MCF 10A (cell line): ENCODE data around the gene BNIP2. TPM values are rescaled to one million over a fixed set of nuclear protein-coding genes. Genes with fewer than 3 reads are reported as not detected.

Experiments
- BruUV-seq: library from RNA; stranded (reverse); fragments of 400-500 nt; replicated peaks from 2 replicates; lab custom pipeline; 2021; lab: Mats Ljungman, UMichigan
- CTCF ChIA-PET: fragments of 300-600 bp; sonication (Branson Sonifier 250); formaldehyde crosslinking; extraction: SDS; loops from one replicate; lab custom pipeline; 2021; ENCODE audit warnings: antibody characterized with exemption, inconsistent platforms; lab: Yijun Ruan, JAX
- POLR2A ChIA-PET: fragments of 300-600, 350-650 bp; sonication (Branson Sonifier 250); formaldehyde crosslinking; extraction: SDS; loops from one replicate; lab custom pipeline; 2020; ENCODE audit warnings: antibody characterized with exemption, inconsistent platforms; lab: Yijun Ruan, JAX
- DNase-seq: peaks from one replicate; pipeline ENCODE4 v3.0.0-alpha.2; 2018; ENCODE audit not compliant: unreplicated experiment
- H3K27ac Mint-ChIP-seq: one replicate; pipeline ENCODE4 v1.8.0; 2022; ENCODE audit warnings: mild to moderate bottlenecking, low read depth, mixed read lengths; ENCODE audit not compliant: unreplicated experiment
- H3K27me3 Mint-ChIP-seq: one replicate; pipeline ENCODE4 v1.8.0; 2022; ENCODE audit warnings: mixed read lengths; ENCODE audit not compliant: insufficient read depth, unreplicated experiment
- H3K36me3 Mint-ChIP-seq: one replicate; pipeline ENCODE4 v1.8.0; 2022; ENCODE audit warnings: mild to moderate bottlenecking, moderate library complexity, mixed read lengths; ENCODE audit not compliant: insufficient read depth, unreplicated experiment
- H3K4me1 Mint-ChIP-seq: one replicate; pipeline ENCODE4 v1.8.0; 2022; ENCODE audit warnings: mixed read lengths; ENCODE audit not compliant: insufficient read depth, unreplicated experiment
- H3K4me3 Mint-ChIP-seq: one replicate; pipeline ENCODE4 v1.8.0; 2022; ENCODE audit warnings: mild to moderate bottlenecking, moderate library complexity, mixed read lengths; ENCODE audit not compliant: unreplicated experiment
- H3K9me3 Mint-ChIP-seq: one replicate; pipeline ENCODE4 v1.8.0; 2022; ENCODE audit warnings: mixed read lengths; ENCODE audit not compliant: unreplicated experiment
- intact Hi-C: fragments of 100-400 bp; cut with micrococcal nuclease; formaldehyde crosslinking; loops from 2 replicates; pipeline ENCODE4 v1.14.1; 2022
- total RNA-seq: library from RNA; stranded (reverse); gene quantifications from 2 replicates; pipeline ENCODE4 v1.2.3, GENCODE V29; 2022
- TF ChIP-seq, protein P1 (sequence below): fragments of 200-600 bp; IDR thresholded peaks from one replicate; pipeline ENCODE4 v1.8.0; 2022; ENCODE audit warnings: antibody characterized with exemption, mild to moderate bottlenecking; ENCODE audit not compliant: unreplicated experiment

BNIP2 gene
- total RNA-seq, 1 experiment from 2014 or later: 91.5 TPM

DNA sequence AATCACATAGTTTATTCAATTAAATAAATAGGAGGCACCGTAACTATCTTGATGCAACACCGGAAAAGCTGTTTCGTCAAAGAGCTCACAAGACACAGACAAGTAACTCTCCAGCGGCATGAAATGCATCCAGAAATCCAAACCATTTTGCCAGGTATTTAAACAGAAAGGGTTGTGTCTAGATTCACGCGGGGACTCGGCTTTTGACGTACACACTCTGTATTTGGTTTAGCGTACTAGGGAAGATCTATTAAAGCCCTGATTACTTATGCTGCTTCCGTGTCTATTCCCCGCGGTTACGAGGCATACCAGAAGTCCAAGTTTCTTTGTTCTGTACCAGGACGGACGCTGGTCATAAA is 718 bp downstream of the BNIP2 start:
- CTCF ChIA-PET: interaction anchor here (0.6 kb wide), 1 partner anchor 383 kb away, joined by 3 read pairs; no protein-coding TSS in a partner anchor
- Mint-ChIP-seq H3K27ac (peak overlapping the region; percentile 98), H3K36me3 (peaks cover 11% of the 10 kb centered on the region), H3K27me3 (no peaks in the 10 kb centered on the region), H3K9me3 (no peaks in the 10 kb centered on the region), H3K4me3 (peak overlapping the region; percentile 86), H3K4me1 (peaks cover 18% of the 10 kb centered on the region)
- DNase-seq: peak; percentile 62
- POLR2A ChIA-PET: interaction anchor here (0.5 to 4.5 kb wide), 27 partner anchors 9 to 790 kb away, joined by 3 to 26 read pairs (median 4); partner anchors contain the start of gene GTF2A2
- TSS peak; percentile 67 for BruUV-seq
- intact Hi-C loops: no loop called here
- TF ChIP-seq, protein P1, sequence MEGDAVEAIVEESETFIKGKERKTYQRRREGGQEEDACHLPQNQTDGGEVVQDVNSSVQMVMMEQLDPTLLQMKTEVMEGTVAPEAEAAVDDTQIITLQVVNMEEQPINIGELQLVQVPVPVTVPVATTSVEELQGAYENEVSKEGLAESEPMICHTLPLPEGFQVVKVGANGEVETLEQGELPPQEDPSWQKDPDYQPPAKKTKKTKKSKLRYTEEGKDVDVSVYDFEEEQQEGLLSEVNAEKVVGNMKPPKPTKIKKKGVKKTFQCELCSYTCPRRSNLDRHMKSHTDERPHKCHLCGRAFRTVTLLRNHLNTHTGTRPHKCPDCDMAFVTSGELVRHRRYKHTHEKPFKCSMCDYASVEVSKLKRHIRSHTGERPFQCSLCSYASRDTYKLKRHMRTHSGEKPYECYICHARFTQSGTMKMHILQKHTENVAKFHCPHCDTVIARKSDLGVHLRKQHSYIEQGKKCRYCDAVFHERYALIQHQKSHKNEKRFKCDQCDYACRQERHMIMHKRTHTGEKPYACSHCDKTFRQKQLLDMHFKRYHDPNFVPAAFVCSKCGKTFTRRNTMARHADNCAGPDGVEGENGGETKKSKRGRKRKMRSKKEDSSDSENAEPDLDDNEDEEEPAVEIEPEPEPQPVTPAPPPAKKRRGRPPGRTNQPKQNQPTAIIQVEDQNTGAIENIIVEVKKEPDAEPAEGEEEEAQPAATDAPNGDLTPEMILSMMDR: no peak

DNA sequence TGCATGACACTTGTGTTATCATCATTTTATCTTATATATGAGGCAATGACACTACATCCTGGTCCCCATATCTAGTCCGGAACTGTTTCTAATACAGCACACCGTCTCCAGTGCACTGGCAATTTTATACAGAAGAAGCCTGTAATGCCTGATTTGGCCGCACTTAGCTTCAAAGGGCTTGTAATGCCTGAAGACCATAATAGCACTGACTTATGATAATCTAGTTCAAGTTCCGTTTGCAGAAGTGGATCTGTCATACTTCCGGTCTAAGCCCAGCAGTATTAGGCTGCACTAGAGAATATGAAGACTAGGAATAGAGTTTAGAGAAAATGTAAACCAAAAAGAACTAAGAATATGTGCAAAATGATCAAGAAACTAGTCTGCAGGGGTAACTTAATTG is 1.3 kb downstream of the BNIP2 start:
- intact Hi-C loops: no loop called here
- CTCF ChIA-PET: interaction anchor here (0.7 kb wide), 1 partner anchor 186 kb away, joined by 3 read pairs; no protein-coding TSS in a partner anchor

DNA sequence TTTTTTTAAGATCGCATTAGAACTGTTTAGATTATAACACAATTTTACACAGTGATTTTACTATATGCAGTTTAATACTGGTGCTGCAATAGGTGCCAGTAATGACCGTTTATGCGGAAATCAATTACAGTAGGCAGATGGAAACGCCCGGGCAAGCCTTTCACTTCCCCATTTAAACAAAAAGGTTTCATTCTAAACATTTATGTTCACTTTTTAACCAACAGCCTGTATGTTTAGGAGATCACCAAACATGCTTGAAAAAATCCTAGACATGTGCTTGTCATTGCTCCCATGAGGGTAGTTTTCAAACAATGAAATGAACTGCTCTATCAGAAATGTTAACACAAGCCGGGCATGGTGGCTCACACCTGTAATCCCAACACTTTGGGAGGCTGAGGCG is 2.7 kb downstream of the BNIP2 start:
- Mint-ChIP-seq H3K27me3 (no peaks in the 10 kb centered on the region), H3K27ac (no peak overlapping the region), H3K4me1 (peaks cover 18% of the 10 kb centered on the region), H3K9me3 (no peaks in the 10 kb centered on the region), H3K36me3 (peaks cover 28% of the 10 kb centered on the region), H3K4me3 (no peak overlapping the region)
- POLR2A ChIA-PET: interaction anchor here (0.8 to 1.8 kb wide), 2 partner anchors 29 to 153 kb away, joined by 3 to 6 read pairs; partner anchors contain the start of gene GTF2A2
- intact Hi-C loops: no loop called here
- TF ChIP-seq, protein P1: no peak
- TSS peak; percentile 1 for BruUV-seq
- CTCF ChIA-PET: no interaction called here
- DNase-seq: no peak

More for the DNA sequence above, 1.3 kb downstream of the BNIP2 start:
- POLR2A ChIA-PET: interaction anchor here (0.5 to 4.5 kb wide), 23 partner anchors 10 to 791 kb away, joined by 3 to 26 read pairs (median 4); partner anchors contain the start of gene GTF2A2
- no peaks in the 10 kb centered on the region for H3K27me3 Mint-ChIP-seq
- TF ChIP-seq, protein P1: no peak
- peak; percentile 2 for DNase-seq
- peaks cover 16% of the 10 kb centered on the region for H3K36me3 Mint-ChIP-seq
- no TSS peak for BruUV-seq
- peaks cover 18% of the 10 kb centered on the region for H3K4me1 Mint-ChIP-seq
- peak overlapping the region; percentile 98 for H3K27ac Mint-ChIP-seq
- peak overlapping the region; percentile 86 for H3K4me3 Mint-ChIP-seq
- H3K9me3 Mint-ChIP-seq: no peaks in the 10 kb centered on the region

DNA sequence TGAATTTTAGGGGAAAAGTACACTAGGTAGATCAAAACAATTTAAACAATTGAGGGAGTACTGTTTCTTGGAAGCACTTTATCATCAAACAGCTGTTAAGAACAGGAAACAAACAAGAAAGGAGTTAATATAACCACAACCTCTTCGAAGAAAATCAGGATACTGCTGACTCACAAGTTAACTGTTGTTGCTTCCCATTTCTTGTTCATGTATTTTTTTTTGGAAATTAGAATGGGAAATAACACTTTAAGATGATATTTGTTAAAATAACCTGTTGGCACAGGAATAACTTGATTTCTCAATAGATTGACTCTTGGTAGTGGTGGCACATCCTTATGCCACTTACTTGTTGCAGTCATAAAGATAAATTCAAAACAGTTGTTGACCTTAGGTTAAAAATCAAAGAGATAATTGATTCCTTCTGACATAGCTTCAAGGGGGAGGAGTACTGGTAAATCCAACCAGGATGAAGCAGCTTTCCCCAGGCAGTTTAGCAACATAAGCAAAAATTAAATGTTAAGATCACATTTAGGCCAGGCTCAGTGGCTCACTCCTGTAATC is 3.3 kb downstream of the BNIP2 start:
- Mint-ChIP-seq H3K27ac (peak overlapping the region; percentile 57), H3K4me3 (no peak overlapping the region), H3K36me3 (peaks cover 34% of the 10 kb centered on the region), H3K27me3 (no peaks in the 10 kb centered on the region), H3K4me1 (peaks cover 18% of the 10 kb centered on the region), H3K9me3 (no peaks in the 10 kb centered on the region)
- TF ChIP-seq, protein P1: no peak
- CTCF ChIA-PET: no interaction called here
- intact Hi-C loops: no loop called here
- POLR2A ChIA-PET: interaction anchor here (0.7 to 1.8 kb wide), 5 partner anchors 22 to 712 kb away, joined by 3 to 6 read pairs (median 3); partner anchors contain the start of genes ANXA2 and GTF2A2
- no TSS peak for BruUV-seq
- DNase-seq: no peak
